ENCODE measurements around the gene ZNF439. TPM values are rescaled to one million over a fixed set of nuclear protein-coding genes. Genes with fewer than 3 reads are reported as not detected.
"Not testable (repeated sequence)": the region's sequence is repeated elsewhere in the genome, so short reads cannot be mapped to it uniquely, and the experiment has no call there.

Gene ZNF439
- total RNA-seq, 1 experiment from 2014 or later = 0.71 TPM

DNA sequence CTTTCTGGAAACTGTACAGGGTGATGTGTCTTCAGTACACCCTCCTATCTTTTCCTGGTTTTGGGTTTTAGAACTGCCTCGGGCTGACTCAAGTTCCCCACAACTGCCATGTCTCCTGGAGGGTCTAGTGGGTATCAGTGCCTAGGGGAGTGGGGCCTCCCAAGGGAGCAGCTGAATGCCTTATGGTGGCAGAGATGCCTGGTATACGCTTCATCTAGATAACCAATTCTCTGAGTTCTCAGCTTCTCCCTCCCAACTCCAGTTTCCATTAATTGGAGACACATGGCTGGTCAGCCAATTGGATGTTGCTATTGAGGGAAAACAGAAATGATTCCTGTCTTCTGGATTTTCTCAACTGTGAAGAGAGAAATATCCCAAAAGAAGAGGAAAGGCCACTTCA is 12.8 kb downstream of the ZNF439 start:
- CTCF ChIA-PET = no interaction called here
- H3K4me1 Mint-ChIP-seq (ENCODE audit: low read depth, unreplicated experiment) = no peaks in the 10 kb centered on the region
- no peaks in the 10 kb centered on the region for H3K36me3 Mint-ChIP-seq (ENCODE audit: insufficient read depth, unreplicated experiment)
- no peaks in the 10 kb centered on the region for H3K27me3 Mint-ChIP-seq (ENCODE audit: unreplicated experiment)
- no peak for DNase-seq
- intact Hi-C loops (cut with micrococcal nuclease; ENCODE audit: unreplicated experiment) = no loop called here
- H3K4me3 Mint-ChIP-seq (ENCODE audit: low read depth, unreplicated experiment) = no peak overlapping the region
- no peaks in the 10 kb centered on the region for H3K9me3 Mint-ChIP-seq (ENCODE audit: low read depth, unreplicated experiment)
- TF ChIP-seq, protein P1, sequence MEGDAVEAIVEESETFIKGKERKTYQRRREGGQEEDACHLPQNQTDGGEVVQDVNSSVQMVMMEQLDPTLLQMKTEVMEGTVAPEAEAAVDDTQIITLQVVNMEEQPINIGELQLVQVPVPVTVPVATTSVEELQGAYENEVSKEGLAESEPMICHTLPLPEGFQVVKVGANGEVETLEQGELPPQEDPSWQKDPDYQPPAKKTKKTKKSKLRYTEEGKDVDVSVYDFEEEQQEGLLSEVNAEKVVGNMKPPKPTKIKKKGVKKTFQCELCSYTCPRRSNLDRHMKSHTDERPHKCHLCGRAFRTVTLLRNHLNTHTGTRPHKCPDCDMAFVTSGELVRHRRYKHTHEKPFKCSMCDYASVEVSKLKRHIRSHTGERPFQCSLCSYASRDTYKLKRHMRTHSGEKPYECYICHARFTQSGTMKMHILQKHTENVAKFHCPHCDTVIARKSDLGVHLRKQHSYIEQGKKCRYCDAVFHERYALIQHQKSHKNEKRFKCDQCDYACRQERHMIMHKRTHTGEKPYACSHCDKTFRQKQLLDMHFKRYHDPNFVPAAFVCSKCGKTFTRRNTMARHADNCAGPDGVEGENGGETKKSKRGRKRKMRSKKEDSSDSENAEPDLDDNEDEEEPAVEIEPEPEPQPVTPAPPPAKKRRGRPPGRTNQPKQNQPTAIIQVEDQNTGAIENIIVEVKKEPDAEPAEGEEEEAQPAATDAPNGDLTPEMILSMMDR (IDR thresholded peaks at IDR 0.05; ENCODE audit: unreplicated experiment) = no peak
- BruUV-seq (replicated peaks) = no TSS peak
- no peak overlapping the region for H3K27ac Mint-ChIP-seq (ENCODE audit: unreplicated experiment)

DNA sequence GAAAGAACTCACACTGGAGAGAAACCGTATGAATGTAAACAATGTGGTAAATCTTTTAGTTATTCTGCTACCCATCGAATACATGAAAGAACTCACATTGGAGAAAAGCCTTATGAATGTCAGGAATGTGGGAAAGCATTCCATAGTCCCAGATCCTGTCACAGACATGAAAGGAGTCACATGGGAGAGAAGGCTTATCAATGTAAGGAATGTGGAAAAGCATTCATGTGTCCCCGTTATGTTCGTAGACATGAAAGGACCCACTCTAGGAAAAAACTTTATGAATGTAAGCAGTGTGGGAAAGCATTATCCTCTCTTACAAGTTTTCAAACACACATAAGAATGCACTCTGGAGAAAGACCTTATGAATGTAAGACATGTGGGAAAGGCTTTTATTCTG is 19.2 kb downstream of the ZNF439 start:
- H3K4me1 Mint-ChIP-seq (ENCODE audit: low read depth, unreplicated experiment); H3K4me3 Mint-ChIP-seq (ENCODE audit: low read depth, unreplicated experiment); H3K27ac Mint-ChIP-seq (ENCODE audit: unreplicated experiment); intact Hi-C loops (cut with micrococcal nuclease; ENCODE audit: unreplicated experiment); DNase-seq; H3K9me3 Mint-ChIP-seq (ENCODE audit: low read depth, unreplicated experiment); H3K36me3 Mint-ChIP-seq (ENCODE audit: insufficient read depth, unreplicated experiment); H3K27me3 Mint-ChIP-seq (ENCODE audit: unreplicated experiment); BruUV-seq (replicated peaks): not testable (repeated sequence)
- CTCF ChIA-PET = interaction anchor here (0.5 kb wide), 1 partner anchor 331 kb away, joined by 4 read pairs; no protein-coding TSS in a partner anchor

DNA sequence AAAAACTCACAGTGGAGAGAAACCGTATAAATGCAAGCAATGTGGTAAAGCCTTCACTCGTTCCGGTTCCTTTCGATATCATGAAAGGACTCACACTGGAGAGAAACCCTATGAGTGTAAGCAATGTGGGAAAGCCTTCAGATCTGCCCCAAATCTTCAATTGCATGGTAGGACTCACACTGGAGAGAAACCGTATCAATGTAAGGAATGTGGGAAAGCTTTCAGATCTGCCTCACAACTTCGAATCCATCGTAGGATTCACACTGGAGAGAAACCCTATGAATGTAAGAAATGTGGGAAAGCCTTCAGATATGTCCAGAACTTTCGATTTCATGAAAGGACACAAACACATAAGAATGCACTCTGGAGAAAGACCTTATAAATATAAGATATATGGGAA is 19.7 kb downstream of the ZNF439 start:
- CTCF ChIA-PET = no interaction called here
- Mint-ChIP-seq H3K36me3 (ENCODE audit: insufficient read depth, unreplicated experiment) (no peaks in the 10 kb centered on the region), H3K27me3 (ENCODE audit: unreplicated experiment) (no peaks in the 10 kb centered on the region), H3K4me1 (ENCODE audit: low read depth, unreplicated experiment) (no peaks in the 10 kb centered on the region), H3K4me3 (ENCODE audit: low read depth, unreplicated experiment) (no peak overlapping the region), H3K27ac (ENCODE audit: unreplicated experiment) (no peak overlapping the region), H3K9me3 (ENCODE audit: low read depth, unreplicated experiment) (peaks cover 2% of the 10 kb centered on the region)
- DNase-seq = no peak
- TF ChIP-seq, protein P1 (IDR thresholded peaks at IDR 0.05; ENCODE audit: unreplicated experiment) = no peak
- intact Hi-C loops (cut with micrococcal nuclease; ENCODE audit: unreplicated experiment) = no loop called here
- BruUV-seq (replicated peaks) = no TSS peak

DNA sequence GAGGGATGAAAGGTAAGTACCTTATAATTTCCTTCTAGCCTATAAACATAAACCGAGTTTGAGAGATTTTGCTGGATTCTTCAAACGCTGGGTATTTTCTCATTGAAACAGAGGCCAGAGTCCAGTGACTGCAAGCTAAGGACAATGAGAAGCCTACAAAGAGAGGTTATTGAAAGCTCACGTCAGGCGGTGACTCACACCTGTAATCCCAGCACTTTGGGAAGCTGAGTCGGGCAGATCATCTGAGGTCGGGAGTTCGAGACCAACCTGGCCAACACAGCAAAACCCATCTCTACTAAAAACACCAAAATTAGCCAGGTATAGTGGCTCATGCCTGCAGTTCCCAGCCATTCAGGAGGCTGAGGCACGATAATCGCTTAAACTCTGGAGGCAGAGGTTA is 24.1 kb downstream of the ZNF439 start:
- DNase-seq = no peak
- H3K27ac Mint-ChIP-seq (ENCODE audit: unreplicated experiment) = no peak overlapping the region
- intact Hi-C loops (cut with micrococcal nuclease; ENCODE audit: unreplicated experiment) = no loop called here
- no peaks in the 10 kb centered on the region for H3K4me1 Mint-ChIP-seq (ENCODE audit: low read depth, unreplicated experiment)
- CTCF ChIA-PET = no interaction called here
- TF ChIP-seq, protein P1 (IDR thresholded peaks at IDR 0.05; ENCODE audit: unreplicated experiment) = no peak
- H3K9me3 Mint-ChIP-seq (ENCODE audit: low read depth, unreplicated experiment) = peaks cover 6% of the 10 kb centered on the region
- no peaks in the 10 kb centered on the region for H3K36me3 Mint-ChIP-seq (ENCODE audit: insufficient read depth, unreplicated experiment)
- H3K27me3 Mint-ChIP-seq (ENCODE audit: unreplicated experiment) = no peaks in the 10 kb centered on the region
- H3K4me3 Mint-ChIP-seq (ENCODE audit: low read depth, unreplicated experiment) = no peak overlapping the region
- no TSS peak for BruUV-seq (replicated peaks)

DNA sequence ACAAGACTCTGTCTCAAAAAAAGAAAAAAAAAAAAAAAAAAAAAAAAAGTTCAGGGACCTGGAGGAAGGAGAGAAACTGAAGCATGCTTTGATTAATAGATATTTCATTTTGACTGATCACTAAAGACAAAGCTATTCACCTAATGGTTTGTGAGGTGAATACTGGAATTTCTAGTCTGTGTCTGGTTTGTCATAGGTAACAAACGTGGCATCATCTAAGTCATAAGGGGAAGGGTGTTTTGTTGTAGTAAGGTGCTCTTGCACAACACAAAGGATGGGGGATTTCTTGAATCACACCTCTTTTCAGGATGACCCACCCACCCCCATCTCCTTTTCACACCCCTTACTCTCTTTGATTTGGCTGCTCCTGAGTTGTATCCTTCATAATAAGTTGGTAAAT is 25.2 kb downstream of the ZNF439 start:
- Mint-ChIP-seq H3K4me1 (ENCODE audit: low read depth, unreplicated experiment) (no peaks in the 10 kb centered on the region), H3K4me3 (ENCODE audit: low read depth, unreplicated experiment) (no peak overlapping the region), H3K36me3 (ENCODE audit: insufficient read depth, unreplicated experiment) (no peaks in the 10 kb centered on the region), H3K9me3 (ENCODE audit: low read depth, unreplicated experiment) (peaks cover 4% of the 10 kb centered on the region), H3K27ac (ENCODE audit: unreplicated experiment) (no peak overlapping the region), H3K27me3 (ENCODE audit: unreplicated experiment) (no peaks in the 10 kb centered on the region)
- intact Hi-C loops (cut with micrococcal nuclease; ENCODE audit: unreplicated experiment) = no loop called here
- no TSS peak for BruUV-seq (replicated peaks)
- TF ChIP-seq, protein P1 (IDR thresholded peaks at IDR 0.05; ENCODE audit: unreplicated experiment) = no peak
- DNase-seq = no peak
- CTCF ChIA-PET = no interaction called here

DNA sequence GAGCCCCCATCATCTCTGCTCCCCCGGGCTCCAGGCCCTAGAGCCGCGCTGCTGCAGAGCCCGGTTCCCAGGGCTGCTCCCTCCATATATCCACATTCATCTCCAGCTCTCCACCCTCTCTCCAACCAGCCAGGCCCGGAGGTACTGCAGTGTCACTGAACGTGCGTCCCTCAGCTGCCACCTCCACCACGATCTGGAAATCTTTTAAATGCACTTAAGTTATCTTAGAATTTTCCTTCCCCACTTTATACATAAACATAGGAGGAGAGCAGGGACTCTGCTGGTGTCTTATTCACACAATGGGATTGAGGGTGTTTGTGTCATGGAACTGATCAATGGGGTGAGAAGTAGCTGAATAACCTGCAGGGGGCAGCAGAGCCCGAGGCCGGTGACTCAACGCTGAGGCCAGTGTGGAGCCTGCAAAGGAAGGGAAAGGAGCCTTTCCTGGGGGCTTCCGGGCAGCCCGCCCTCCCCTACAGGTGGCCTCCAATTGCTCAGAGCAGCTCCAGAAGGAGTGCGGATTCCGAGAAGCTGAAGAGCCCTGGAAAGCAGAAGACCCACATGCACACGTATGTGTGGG is 31.3 kb downstream of the ZNF439 start:
- peaks cover 12% of the 10 kb centered on the region for H3K9me3 Mint-ChIP-seq (ENCODE audit: low read depth, unreplicated experiment)
- DNase-seq; H3K27ac Mint-ChIP-seq (ENCODE audit: unreplicated experiment); H3K36me3 Mint-ChIP-seq (ENCODE audit: insufficient read depth, unreplicated experiment); H3K27me3 Mint-ChIP-seq (ENCODE audit: unreplicated experiment); H3K4me3 Mint-ChIP-seq (ENCODE audit: low read depth, unreplicated experiment); CTCF ChIA-PET; H3K4me1 Mint-ChIP-seq (ENCODE audit: low read depth, unreplicated experiment); BruUV-seq (replicated peaks): not testable (repeated sequence)
- intact Hi-C loops (cut with micrococcal nuclease; ENCODE audit: unreplicated experiment) = loop anchor here (2.0 to 5.0 kb wide), 2 partner anchors 109 to 368 kb away; no protein-coding TSS in a partner anchor
